Measurements from ENCODE around the gene PPIL3. TPM values are rescaled to one million over a fixed set of nuclear protein-coding genes. Genes with fewer than 3 reads are reported as not detected.

PPIL3 gene
- total RNA-seq, 1 donor from 2014 or later, result 36.3 TPM

Other genes starting within 250 kb of the PPIL3 start
- 222 and 358 TPM in 2 replicates for gene BZW1, start 77.2 kb downstream of the PPIL3 start, total RNA-seq
- 65.5 and 70.0 TPM in 2 replicates for gene CLK1, start 24.4 kb downstream of the PPIL3 start, total RNA-seq
- gene NIF3L1, start 294 bp upstream of the PPIL3 start, total RNA-seq, result 16.2 and 34.1 TPM in 2 replicates
- 12.6 and 13.6 TPM in 2 replicates for gene ORC2, start 74.6 kb upstream of the PPIL3 start, total RNA-seq
- gene HYCC2, start 182.6 kb upstream of the PPIL3 start, total RNA-seq, result 5.3 and 9.9 TPM in 2 replicates
- 87.0 and 93.9 TPM in 2 replicates for gene NDUFB3, start 182.9 kb upstream of the PPIL3 start, total RNA-seq
- 45.4 and 54.0 TPM in 2 replicates for gene CFLAR, start 227.1 kb upstream of the PPIL3 start, total RNA-seq